ENCODE results near the gene DPP7. TPM values are rescaled to one million over a fixed set of nuclear protein-coding genes. Genes with fewer than 3 reads are reported as not detected.

The DPP7 gene
- total RNA-seq, 2 experiments from 2014 or later: 162 to 167 TPM

DNA sequence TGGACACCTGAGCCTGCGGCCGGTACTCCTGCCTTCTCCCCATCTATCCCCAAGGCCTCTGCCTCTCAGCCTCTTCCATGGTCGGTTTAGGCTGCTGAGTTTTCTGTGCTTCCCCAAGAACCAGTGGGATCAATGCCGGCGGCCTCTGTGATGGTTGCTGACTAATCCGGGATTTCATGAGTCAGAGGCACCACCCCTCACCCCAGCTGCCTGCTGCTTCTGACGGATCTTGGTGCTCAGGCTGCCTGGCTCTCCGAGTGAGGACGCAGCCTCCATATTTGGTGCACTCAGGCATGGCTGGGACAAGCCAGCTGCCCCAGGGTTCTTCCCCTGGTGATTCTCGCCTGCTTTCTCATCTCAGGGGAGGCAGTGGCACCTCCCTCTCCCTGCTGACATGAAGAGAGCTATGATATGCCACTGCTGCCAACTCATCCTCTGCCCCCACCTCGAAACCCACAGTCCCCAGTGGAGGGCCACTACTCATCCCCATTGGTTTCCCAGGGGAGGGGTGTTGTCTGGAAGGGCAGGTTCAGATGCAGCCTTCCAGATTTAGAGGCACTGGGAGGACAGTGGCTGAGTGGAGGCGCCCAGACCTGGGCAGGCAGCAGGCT is 31.0 kb downstream of the DPP7 start:
- peak; percentile 37 for DNase-seq
- H3K27me3 Mint-ChIP-seq (ENCODE audit: low read depth): no peaks in the 10 kb centered on the region
- CTCF ChIA-PET: interaction anchor here (0.7 to 1.1 kb wide), 3 partner anchors 34 to 111 kb away, joined by 3 to 5 read pairs (median 3); partner anchors contain the start of gene NPDC1

GRCh38 chr9:137082925-137083290 is 31.6 kb downstream of the DPP7 start:
- DNase-seq: no peak
- no peak overlapping the region for H3K27ac Mint-ChIP-seq

More for the DNA sequence above, 31.0 kb downstream of the DPP7 start:
- no peak overlapping the region for H3K4me3 Mint-ChIP-seq
- no peaks in the 10 kb centered on the region for H3K36me3 Mint-ChIP-seq (ENCODE audit: low read depth)
- no peaks in the 10 kb centered on the region for H3K9me3 Mint-ChIP-seq
- H3K27ac Mint-ChIP-seq: no peak overlapping the region
- peaks cover 27% of the 10 kb centered on the region for H3K4me1 Mint-ChIP-seq (ENCODE audit: low read depth)
- intact Hi-C loops (cut with micrococcal nuclease): no loop called here

GRCh38 chr9:137082222-137082924 is 32.2 kb downstream of the DPP7 start:
- intact Hi-C loops (cut with micrococcal nuclease): no loop called here

More at GRCh38 chr9:137082925-137083290, 31.6 kb downstream of the DPP7 start:
- Mint-ChIP-seq H3K4me1 (ENCODE audit: low read depth) (peaks cover 21% of the 10 kb centered on the region), H3K4me3 (no peak overlapping the region), H3K27me3 (ENCODE audit: low read depth) (no peaks in the 10 kb centered on the region), H3K9me3 (no peaks in the 10 kb centered on the region), H3K36me3 (ENCODE audit: low read depth) (no peaks in the 10 kb centered on the region)
- intact Hi-C loops (cut with micrococcal nuclease): no loop called here
- CTCF ChIA-PET: interaction anchor here (1.0 kb wide), 1 partner anchor 34 kb away, joined by 3 read pairs; no protein-coding TSS in a partner anchor

DNA sequence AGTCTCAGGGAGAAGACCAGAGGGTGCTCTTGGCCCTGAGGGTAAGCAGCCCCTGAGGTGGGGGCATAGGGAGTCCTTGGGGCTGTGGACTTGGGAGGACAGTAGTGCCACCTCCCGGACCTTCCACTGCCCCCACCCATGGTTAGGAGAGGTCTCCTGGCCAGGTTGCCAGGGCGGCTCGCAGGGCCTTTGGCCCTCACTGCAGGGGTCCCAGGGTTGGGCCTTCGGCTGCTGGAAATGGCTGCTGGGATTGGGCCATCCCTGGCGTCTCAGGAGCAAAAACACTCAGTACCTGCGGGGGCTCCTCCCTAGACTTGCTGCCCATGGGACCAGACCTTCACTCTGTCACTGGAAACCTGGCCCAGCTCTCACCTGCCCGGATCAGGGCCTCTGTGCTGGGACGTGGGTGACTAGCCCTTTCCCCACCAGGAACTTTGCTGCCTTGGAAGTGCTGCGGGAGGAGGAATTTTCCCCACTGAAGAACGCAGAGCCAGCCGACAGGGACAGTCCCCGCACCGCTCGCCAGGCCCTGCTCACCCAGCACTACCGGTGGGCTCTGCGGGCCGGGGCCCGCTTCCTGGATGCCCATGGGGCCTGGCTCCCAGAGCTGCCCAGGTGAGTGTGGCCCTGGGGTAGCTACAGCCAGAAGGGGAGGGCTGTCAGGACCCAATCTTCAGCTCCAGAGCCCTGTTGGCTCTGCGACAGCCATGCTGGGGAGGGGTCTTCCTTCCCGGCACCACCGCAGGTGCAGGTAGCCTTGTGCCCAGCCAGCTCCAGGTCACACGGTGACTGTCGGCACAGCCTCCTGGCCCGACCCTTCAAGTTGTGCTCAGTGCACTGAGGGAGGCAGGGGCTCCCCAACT is 34.0 kb downstream of the DPP7 start:
- CTCF ChIA-PET: interaction anchor here (0.9 to 1.0 kb wide), 2 partner anchors 33 to 409 kb away, joined by 3 read pairs; no protein-coding TSS in a partner anchor
- Mint-ChIP-seq H3K27me3 (ENCODE audit: low read depth) (no peaks in the 10 kb centered on the region), H3K4me3 (no peak overlapping the region), H3K36me3 (ENCODE audit: low read depth) (no peaks in the 10 kb centered on the region), H3K4me1 (ENCODE audit: low read depth) (peaks cover 12% of the 10 kb centered on the region), H3K27ac (no peak overlapping the region), H3K9me3 (no peaks in the 10 kb centered on the region)
- no peak for DNase-seq
- intact Hi-C loops (cut with micrococcal nuclease): no loop called here

More at GRCh38 chr9:137082222-137082924, 32.2 kb downstream of the DPP7 start:
- H3K9me3 Mint-ChIP-seq: no peaks in the 10 kb centered on the region
- no peak for DNase-seq
- no peaks in the 10 kb centered on the region for H3K27me3 Mint-ChIP-seq (ENCODE audit: low read depth)
- no peaks in the 10 kb centered on the region for H3K36me3 Mint-ChIP-seq (ENCODE audit: low read depth)
- no peak overlapping the region for H3K4me3 Mint-ChIP-seq
- CTCF ChIA-PET: no interaction called here
- peaks cover 16% of the 10 kb centered on the region for H3K4me1 Mint-ChIP-seq (ENCODE audit: low read depth)
- H3K27ac Mint-ChIP-seq: no peak overlapping the region

GRCh38 chr9:137079401-137079787 is 35.1 kb downstream of the DPP7 start:
- intact Hi-C loops (cut with micrococcal nuclease): no loop called here
- peaks cover 4% of the 10 kb centered on the region for H3K4me1 Mint-ChIP-seq (ENCODE audit: low read depth)
- CTCF ChIA-PET: no interaction called here
- H3K27ac Mint-ChIP-seq: no peak overlapping the region
- no peaks in the 10 kb centered on the region for H3K36me3 Mint-ChIP-seq (ENCODE audit: low read depth)
- H3K27me3 Mint-ChIP-seq (ENCODE audit: low read depth): no peaks in the 10 kb centered on the region
- no peak for DNase-seq
- H3K9me3 Mint-ChIP-seq: no peaks in the 10 kb centered on the region
- H3K4me3 Mint-ChIP-seq: peak overlapping the region; percentile 16

DNA sequence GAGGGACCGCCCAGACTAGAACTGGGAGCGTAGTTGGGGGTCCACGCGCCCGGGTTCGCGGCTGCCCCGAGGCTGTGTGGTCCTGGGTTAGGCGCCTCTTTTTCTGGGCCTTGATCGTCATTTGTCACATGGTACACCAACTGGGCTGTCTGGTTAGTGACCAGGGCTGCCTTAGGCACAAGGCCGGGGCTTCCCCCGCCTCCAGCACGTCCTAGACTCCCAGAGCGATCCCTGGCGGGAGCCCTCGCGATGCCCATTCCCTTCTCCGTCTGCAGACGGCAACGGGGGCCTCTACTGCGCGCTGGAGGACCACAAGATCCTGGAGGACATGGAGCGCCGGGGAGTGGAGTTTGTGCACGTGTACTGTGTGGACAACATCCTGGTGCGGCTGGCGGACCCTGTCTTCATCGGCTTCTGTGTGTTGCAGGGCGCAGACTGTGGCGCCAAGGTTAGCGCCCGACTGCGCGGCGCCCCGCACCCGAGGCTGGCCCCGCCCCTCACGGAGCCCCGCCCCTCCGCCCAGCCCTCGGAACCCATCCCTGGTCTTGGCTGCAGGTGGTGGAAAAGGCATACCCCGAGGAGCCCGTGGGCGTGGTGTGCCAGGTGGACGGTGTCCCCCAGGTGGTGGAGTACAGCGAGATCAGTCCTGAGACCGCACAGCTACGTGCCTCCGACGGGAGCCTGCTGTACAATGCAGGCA is 35.7 kb downstream of the DPP7 start:
- H3K9me3 Mint-ChIP-seq: no peaks in the 10 kb centered on the region
- no peak overlapping the region for H3K27ac Mint-ChIP-seq
- CTCF ChIA-PET: interaction anchor here (0.9 to 1.2 kb wide), 2 partner anchors 34 to 49 kb away, joined by 3 to 4 read pairs; no protein-coding TSS in a partner anchor
- no peak overlapping the region for H3K4me3 Mint-ChIP-seq
- peaks cover 3% of the 10 kb centered on the region for H3K4me1 Mint-ChIP-seq (ENCODE audit: low read depth)
- intact Hi-C loops (cut with micrococcal nuclease): no loop called here
- DNase-seq: no peak
- H3K27me3 Mint-ChIP-seq (ENCODE audit: low read depth): no peaks in the 10 kb centered on the region
- no peaks in the 10 kb centered on the region for H3K36me3 Mint-ChIP-seq (ENCODE audit: low read depth)

GRCh38 chr9:137077758-137078693 is 36.5 kb downstream of the DPP7 start:
- no peaks in the 10 kb centered on the region for H3K27me3 Mint-ChIP-seq (ENCODE audit: low read depth)
- CTCF ChIA-PET: interaction anchor here (0.9 to 2.3 kb wide), 4 partner anchors 10 to 48 kb away, joined by 3 to 19 read pairs (median 4); no protein-coding TSS in a partner anchor
- H3K4me1 Mint-ChIP-seq (ENCODE audit: low read depth): no peaks in the 10 kb centered on the region
- peak overlapping the region; percentile 66 for H3K4me3 Mint-ChIP-seq
- H3K9me3 Mint-ChIP-seq: no peaks in the 10 kb centered on the region
- intact Hi-C loops (cut with micrococcal nuclease): no loop called here
- H3K36me3 Mint-ChIP-seq (ENCODE audit: low read depth): no peaks in the 10 kb centered on the region
- H3K27ac Mint-ChIP-seq: no peak overlapping the region
- DNase-seq: peak; percentile 37

GRCh38 chr9:137077010-137077747 is 37.4 kb downstream of the DPP7 start, which contains the start of gene UAP1L1:
UAP1L1 (plus strand) TSS chr9:137077517; CDS start chr9:137077533, 16 bp downstream.
- no peaks in the 10 kb centered on the region for H3K4me1 Mint-ChIP-seq (ENCODE audit: low read depth)
- no peaks in the 10 kb centered on the region for H3K36me3 Mint-ChIP-seq (ENCODE audit: low read depth)
- H3K9me3 Mint-ChIP-seq: no peaks in the 10 kb centered on the region
- intact Hi-C loops (cut with micrococcal nuclease): no loop called here
- H3K27me3 Mint-ChIP-seq (ENCODE audit: low read depth): no peaks in the 10 kb centered on the region
- H3K4me3 Mint-ChIP-seq: peak within 1 kb of the TSS; percentile 66
- DNase-seq: peak; percentile 51
- no peak within 1 kb of the TSS for H3K27ac Mint-ChIP-seq
- CTCF ChIA-PET: interaction anchor here (0.8 to 2.3 kb wide), 6 partner anchors 10 to 48 kb away, joined by 3 to 19 read pairs (median 4); no protein-coding TSS in a partner anchor

GRCh38 chr9:137076636-137077009 is 37.9 kb downstream of the DPP7 start:
- Mint-ChIP-seq H3K27me3 (ENCODE audit: low read depth) (no peaks in the 10 kb centered on the region), H3K9me3 (no peaks in the 10 kb centered on the region), H3K27ac (no peak overlapping the region), H3K36me3 (ENCODE audit: low read depth) (no peaks in the 10 kb centered on the region), H3K4me1 (ENCODE audit: low read depth) (no peaks in the 10 kb centered on the region), H3K4me3 (peak overlapping the region; percentile 57)
- intact Hi-C loops (cut with micrococcal nuclease): no loop called here
- CTCF ChIA-PET: interaction anchor here (0.8 to 2.3 kb wide), 5 partner anchors 10 to 47 kb away, joined by 3 to 19 read pairs (median 5); no protein-coding TSS in a partner anchor
- no peak for DNase-seq

DNA sequence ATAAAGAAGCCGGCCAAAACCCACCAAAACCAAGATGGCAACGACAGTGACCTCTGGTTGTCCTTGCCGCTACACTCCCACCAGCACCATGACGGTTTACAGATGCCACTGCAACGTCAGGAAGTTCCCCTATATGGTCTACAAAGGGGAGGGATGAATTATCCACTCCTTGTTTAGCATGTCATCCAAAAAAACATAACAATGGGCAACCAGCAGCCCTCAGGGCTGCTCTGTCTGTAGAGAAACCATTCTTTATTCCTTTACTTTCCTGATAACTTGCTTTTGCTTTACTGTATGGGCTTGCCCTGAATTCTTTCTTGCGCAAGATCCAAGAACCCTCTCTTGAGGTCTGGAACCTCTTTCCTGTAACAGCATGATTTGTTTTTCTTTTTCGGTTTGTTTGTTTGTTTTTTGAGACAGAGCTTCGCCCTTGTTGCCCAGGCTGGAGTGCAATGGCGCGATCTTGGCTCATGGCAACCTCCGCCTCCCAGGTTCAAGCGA is 39.2 kb downstream of the DPP7 start:
- Mint-ChIP-seq H3K4me1 (ENCODE audit: low read depth) (peaks cover 5% of the 10 kb centered on the region), H3K4me3 (no peak overlapping the region), H3K27me3 (ENCODE audit: low read depth) (no peaks in the 10 kb centered on the region), H3K27ac (no peak overlapping the region), H3K9me3 (no peaks in the 10 kb centered on the region), H3K36me3 (ENCODE audit: low read depth) (no peaks in the 10 kb centered on the region)
- DNase-seq: no peak
- CTCF ChIA-PET: interaction anchor here (1.0 to 1.8 kb wide), 3 partner anchors 11 to 128 kb away, joined by 3 to 6 read pairs (median 3); no protein-coding TSS in a partner anchor
- intact Hi-C loops (cut with micrococcal nuclease): no loop called here

Data from activated naive CD4-positive, alpha-beta T cell treated with anti-CD3 and anti-CD28 coated beads for 36 hours (primary cell).